ENCODE data around the gene TIGIT. TPM values are rescaled to one million over a fixed set of nuclear protein-coding genes. Genes with fewer than 3 reads are reported as not detected.

Gene TIGIT
- total RNA-seq, 1 donor: 4.1 TPM

- H3K9me3 ChIP-seq (ENCODE audit: low read depth, low read length): no peaks in the 10 kb centered on the region
- H3K4me1 ChIP-seq (ENCODE audit: insufficient read depth, low read length): peaks cover 8% of the 10 kb centered on the region
- H3K4me3 ChIP-seq (ENCODE audit: low read length): no peak overlapping the region
- no peaks in the 10 kb centered on the region for H3K27me3 ChIP-seq (ENCODE audit: insufficient read depth, low read length)
Observed at GRCh38 chr3:114329823-114330222, 36.0 kb downstream of the TIGIT start.

DNA sequence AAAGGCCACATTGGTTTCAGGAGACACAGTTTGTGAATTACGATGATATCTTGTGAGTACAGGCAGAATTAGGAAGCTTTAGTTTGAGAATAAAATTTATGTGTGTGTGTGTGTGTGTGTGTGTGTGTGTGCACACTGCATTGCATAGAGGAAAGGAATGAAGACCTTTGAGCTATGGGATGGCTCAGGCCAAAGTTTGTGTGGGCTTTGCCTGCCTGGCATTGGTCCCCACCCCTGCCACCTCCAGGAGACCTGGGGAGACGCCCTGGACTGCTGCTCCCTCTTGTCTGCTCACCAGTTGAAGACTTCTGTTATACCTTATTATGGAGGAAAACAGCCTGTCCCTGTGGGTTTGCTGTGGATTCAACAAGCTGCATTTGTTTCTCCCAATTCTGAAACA, 37.2 kb downstream of the TIGIT start:
- Histone ChIP-seq H3K9me3 (ENCODE audit: low read depth, low read length) (no peaks in the 10 kb centered on the region), H3K27me3 (ENCODE audit: insufficient read depth, low read length) (no peaks in the 10 kb centered on the region), H3K4me3 (ENCODE audit: low read length) (no peak overlapping the region), H3K4me1 (ENCODE audit: insufficient read depth, low read length) (peaks cover 8% of the 10 kb centered on the region)

DNA sequence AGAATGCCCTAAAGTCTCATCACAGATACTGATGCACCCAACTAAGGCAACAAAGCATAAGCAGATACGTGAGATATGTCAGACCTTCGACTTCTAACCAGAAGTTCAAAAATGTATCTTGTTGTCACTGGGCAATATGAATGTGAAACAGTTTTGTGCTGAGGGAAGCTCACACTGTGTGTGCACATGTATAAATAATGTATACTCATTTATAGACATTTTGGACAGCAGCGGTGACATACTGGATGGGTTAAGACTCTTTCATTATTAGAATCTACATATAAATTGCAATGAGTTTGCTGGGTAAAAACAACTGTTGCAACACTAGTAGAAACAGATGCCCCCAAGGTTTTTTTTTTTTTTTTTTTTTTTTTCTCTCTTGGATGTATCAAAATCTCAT, 37.9 kb downstream of the TIGIT start:
- Histone ChIP-seq H3K4me3 (ENCODE audit: low read length) (no peak overlapping the region), H3K27me3 (ENCODE audit: insufficient read depth, low read length) (no peaks in the 10 kb centered on the region), H3K9me3 (ENCODE audit: low read depth, low read length) (no peaks in the 10 kb centered on the region), H3K4me1 (ENCODE audit: insufficient read depth, low read length) (peaks cover 8% of the 10 kb centered on the region)

- no peak overlapping the region for H3K4me3 ChIP-seq (ENCODE audit: low read length)
- H3K4me1 ChIP-seq (ENCODE audit: insufficient read depth, low read length): peaks cover 8% of the 10 kb centered on the region
- H3K9me3 ChIP-seq (ENCODE audit: low read depth, low read length): no peaks in the 10 kb centered on the region
Observed at GRCh38 chr3:114332342-114333179, 38.7 kb downstream of the TIGIT start.

DNA sequence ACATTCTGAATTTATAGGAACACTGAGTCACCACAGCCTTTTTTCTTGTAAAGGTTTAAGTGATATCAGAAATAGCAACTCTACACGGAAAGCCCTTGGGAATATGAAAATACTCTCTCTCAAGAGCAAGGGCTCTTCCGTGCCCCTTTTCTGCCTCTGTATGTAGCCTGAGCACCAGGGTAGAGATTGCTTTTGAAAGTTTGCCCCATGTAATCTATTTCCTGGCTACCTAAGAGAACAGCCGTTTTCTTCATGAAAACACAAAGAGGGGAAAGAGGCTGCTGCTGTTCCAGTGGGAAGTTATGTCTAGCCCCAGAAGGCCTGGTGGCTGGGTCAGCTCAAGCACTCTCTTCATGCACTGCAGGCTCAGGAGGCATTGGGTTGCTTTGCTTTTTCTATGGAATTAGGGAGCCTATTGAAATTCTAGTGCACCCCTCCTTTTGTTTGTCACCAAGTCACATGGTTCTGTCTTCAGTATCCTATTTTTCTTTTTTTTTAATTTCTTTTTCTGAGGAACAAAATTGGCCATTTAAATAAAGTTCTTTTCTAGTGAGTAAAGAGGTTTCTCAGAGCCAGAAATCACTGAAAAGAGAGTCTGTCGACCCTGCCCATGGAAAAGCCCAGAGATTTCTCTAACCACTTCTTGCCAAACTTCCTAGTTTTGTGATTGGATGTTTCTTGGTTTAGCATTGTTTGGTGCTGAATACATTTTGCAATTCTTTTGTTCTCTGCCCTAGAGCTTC, 39.5 kb downstream of the TIGIT start:
- no peaks in the 10 kb centered on the region for H3K9me3 ChIP-seq (ENCODE audit: low read depth, low read length)
- no peak overlapping the region for H3K4me3 ChIP-seq (ENCODE audit: low read length)
- peaks cover 8% of the 10 kb centered on the region for H3K4me1 ChIP-seq (ENCODE audit: insufficient read depth, low read length)
- no peaks in the 10 kb centered on the region for H3K27me3 ChIP-seq (ENCODE audit: insufficient read depth, low read length)

More at GRCh38 chr3:114332342-114333179, 38.7 kb downstream of the TIGIT start:
- H3K27me3 ChIP-seq (ENCODE audit: insufficient read depth, low read length): no peaks in the 10 kb centered on the region

- no peak overlapping the region for H3K4me3 ChIP-seq (ENCODE audit: low read length)
- H3K27me3 ChIP-seq (ENCODE audit: insufficient read depth, low read length): no peaks in the 10 kb centered on the region
- no peaks in the 10 kb centered on the region for H3K9me3 ChIP-seq (ENCODE audit: low read depth, low read length)
- H3K4me1 ChIP-seq (ENCODE audit: insufficient read depth, low read length): peaks cover 8% of the 10 kb centered on the region
Observed at GRCh38 chr3:114333923-114334240, 40.1 kb downstream of the TIGIT start.

DNA sequence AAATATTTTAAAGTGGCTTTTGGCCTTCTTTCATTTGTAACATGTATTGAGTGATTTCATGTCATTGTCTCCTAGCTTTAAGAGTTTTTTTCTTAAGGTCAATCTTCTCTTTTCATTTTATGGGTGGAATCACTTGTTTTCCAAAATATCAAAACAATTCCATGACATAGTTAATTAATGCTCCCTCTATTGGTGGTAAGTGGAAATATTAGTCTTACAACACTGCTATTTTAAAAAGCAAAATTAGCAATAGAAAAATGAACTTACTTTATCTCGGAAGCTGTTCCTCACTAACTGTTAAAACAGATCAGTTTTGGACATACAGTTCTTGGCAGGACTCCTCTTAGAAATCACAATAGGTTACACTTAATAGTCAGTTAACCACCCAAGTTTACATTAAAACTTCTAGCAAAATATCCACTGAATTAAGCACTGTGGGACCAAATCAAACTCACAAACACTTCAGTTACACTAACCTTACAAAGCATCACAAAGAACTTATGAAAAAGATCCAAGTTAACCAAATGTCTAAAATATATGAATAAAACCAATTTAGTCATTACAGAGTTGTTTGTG, 42.4 kb downstream of the TIGIT start:
- Histone ChIP-seq H3K4me3 (ENCODE audit: low read length) (no peak overlapping the region), H3K27me3 (ENCODE audit: insufficient read depth, low read length) (no peaks in the 10 kb centered on the region), H3K9me3 (ENCODE audit: low read depth, low read length) (no peaks in the 10 kb centered on the region), H3K4me1 (ENCODE audit: insufficient read depth, low read length) (peaks cover 8% of the 10 kb centered on the region)

- Histone ChIP-seq H3K4me3 (ENCODE audit: low read length) (no peak overlapping the region), H3K4me1 (ENCODE audit: insufficient read depth, low read length) (peaks cover 8% of the 10 kb centered on the region), H3K27me3 (ENCODE audit: insufficient read depth, low read length) (no peaks in the 10 kb centered on the region), H3K9me3 (ENCODE audit: low read depth, low read length) (no peaks in the 10 kb centered on the region)
Observed at GRCh38 chr3:114336857-114337256, 43.0 kb downstream of the TIGIT start.

- Histone ChIP-seq H3K9me3 (ENCODE audit: low read depth, low read length) (no peaks in the 10 kb centered on the region), H3K27me3 (ENCODE audit: insufficient read depth, low read length) (no peaks in the 10 kb centered on the region), H3K4me3 (ENCODE audit: low read length) (no peak overlapping the region), H3K4me1 (ENCODE audit: insufficient read depth, low read length) (no peaks in the 10 kb centered on the region)
Observed at GRCh38 chr3:114338651-114339357, 45.0 kb downstream of the TIGIT start.

GRCh38 chr3:114344492-114344891, 50.7 kb downstream of the TIGIT start:
- Histone ChIP-seq H3K4me1 (ENCODE audit: insufficient read depth, low read length) (no peaks in the 10 kb centered on the region), H3K4me3 (ENCODE audit: low read length) (no peak overlapping the region), H3K9me3 (ENCODE audit: low read depth, low read length) (no peaks in the 10 kb centered on the region), H3K27me3 (ENCODE audit: insufficient read depth, low read length) (no peaks in the 10 kb centered on the region)

GRCh38 chr3:114350271-114350670, 56.4 kb downstream of the TIGIT start:
- H3K9me3 ChIP-seq (ENCODE audit: low read depth, low read length): no peaks in the 10 kb centered on the region
- H3K4me3 ChIP-seq (ENCODE audit: low read length): no peak overlapping the region
- no peaks in the 10 kb centered on the region for H3K4me1 ChIP-seq (ENCODE audit: insufficient read depth, low read length)
- no peaks in the 10 kb centered on the region for H3K27me3 ChIP-seq (ENCODE audit: insufficient read depth, low read length)

DNA sequence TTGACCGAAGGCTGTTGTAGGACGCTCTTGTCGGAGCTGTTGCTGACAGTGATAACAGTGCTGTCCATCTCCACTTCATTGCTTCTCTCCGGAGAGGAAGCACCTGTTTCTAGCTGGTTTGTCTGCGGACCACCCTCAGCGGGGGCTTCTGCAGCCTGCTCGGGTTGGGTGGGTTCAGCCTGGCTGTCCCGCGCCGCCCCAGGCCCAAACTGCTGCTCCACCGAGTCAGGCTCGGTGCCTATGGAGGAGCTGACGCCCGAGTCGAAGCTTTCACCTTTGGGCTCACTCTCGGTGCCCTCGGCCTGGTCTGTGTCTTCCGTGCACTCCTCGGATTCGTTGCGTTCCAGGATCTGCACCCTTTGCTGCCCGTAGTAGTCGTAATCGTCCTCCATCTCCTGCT, 56.9 kb downstream of the TIGIT start:
- no peaks in the 10 kb centered on the region for H3K27me3 ChIP-seq (ENCODE audit: insufficient read depth, low read length)
- H3K4me1 ChIP-seq (ENCODE audit: insufficient read depth, low read length): no peaks in the 10 kb centered on the region
- H3K4me3 ChIP-seq (ENCODE audit: low read length): no peak overlapping the region
- no peaks in the 10 kb centered on the region for H3K9me3 ChIP-seq (ENCODE audit: low read depth, low read length)

- Histone ChIP-seq H3K9me3 (ENCODE audit: low read depth, low read length) (no peaks in the 10 kb centered on the region), H3K4me3 (ENCODE audit: low read length) (no peak overlapping the region), H3K27me3 (ENCODE audit: insufficient read depth, low read length) (no peaks in the 10 kb centered on the region), H3K4me1 (ENCODE audit: insufficient read depth, low read length) (no peaks in the 10 kb centered on the region)
Observed at GRCh38 chr3:114351123-114351821, 57.4 kb downstream of the TIGIT start.

- H3K4me1 ChIP-seq (ENCODE audit: insufficient read depth, low read length): no peaks in the 10 kb centered on the region
- H3K9me3 ChIP-seq (ENCODE audit: low read depth, low read length): no peaks in the 10 kb centered on the region
- no peak overlapping the region for H3K4me3 ChIP-seq (ENCODE audit: low read length)
- H3K27me3 ChIP-seq (ENCODE audit: insufficient read depth, low read length): no peaks in the 10 kb centered on the region
Observed at GRCh38 chr3:114351822-114352145, 58.0 kb downstream of the TIGIT start.

- no peaks in the 10 kb centered on the region for H3K9me3 ChIP-seq (ENCODE audit: low read depth, low read length)
- no peak overlapping the region for H3K4me3 ChIP-seq (ENCODE audit: low read length)
- H3K27me3 ChIP-seq (ENCODE audit: insufficient read depth, low read length): no peaks in the 10 kb centered on the region
- H3K4me1 ChIP-seq (ENCODE audit: insufficient read depth, low read length): no peaks in the 10 kb centered on the region
Observed at GRCh38 chr3:114355653-114356052, 61.8 kb downstream of the TIGIT start.

Measured in mononuclear cell (primary cell).